Upper lobe of right lung (tissue), 1 donor: ENCODE data around the gene INSC. TPM values are rescaled to one million over a fixed set of nuclear protein-coding genes. Genes with fewer than 3 reads are reported as not detected.

ENCODE experiments used
- ATAC-seq: fragments of 200-7000 bp; cut with Tn5 transposase; one replicate; pipeline ENCODE4 v1.9.1; 2020; ENCODE audit warnings: mild to moderate bottlenecking, moderate library complexity
- DNase-seq: peaks from one replicate; pipeline ENCODE4 v3.0.0-alpha.2; 2020
- H3K27ac ChIP-seq: fragments of 200-600 bp; one replicate; pipeline ENCODE4 v1.8.0; 2022
- H3K27me3 ChIP-seq: fragments of 200-600 bp; one replicate; pipeline ENCODE4 v1.8.0; 2022; ENCODE audit warnings: mild to moderate bottlenecking
- H3K36me3 ChIP-seq: fragments of 200-600 bp; one replicate; pipeline ENCODE4 v1.8.0; 2022
- H3K4me1 ChIP-seq: fragments of 200-600 bp; one replicate; pipeline ENCODE4 v1.8.0; 2022
- H3K4me3 ChIP-seq: fragments of 200-600 bp; one replicate; pipeline ENCODE4 v1.8.0; 2022; ENCODE audit warnings: mild to moderate bottlenecking
- H3K9me3 ChIP-seq: fragments of 200-600 bp; one replicate; pipeline ENCODE4 v1.8.0; 2022
- CTCF ChIP-seq: fragments of 200-600 bp; IDR thresholded peaks from one replicate; pipeline ENCODE4 v1.8.0; 2022; ENCODE audit warnings: antibody characterized with exemption
- intact Hi-C: fragments of 100-400 bp; cut with DNase I; formaldehyde crosslinking; loops from one replicate; pipeline ENCODE4 v1.11.0; 2022
- total RNA-seq: library from RNA; stranded (reverse); fragmentation: NEBNext Ultra II Directional; extraction: Animal tissue kit (Norgen Biotek cat#: 25700); gene quantifications from one replicate; pipeline ENCODE4 v1.2.1, GENCODE V29; 2021
- donor health status: DM: no; HTN: yes; CAD: no; lungs with severe emphysema.

Gene INSC
- total RNA-seq, 1 donor from 2014 or later: 0.96 TPM

GRCh38 chr11:15112131-15112541 is 2.6 kb upstream of the INSC start:
- no peak for TF ChIP-seq CTCF
- Histone ChIP-seq H3K9me3 (no peaks in the 10 kb centered on the region), H3K4me1 (no peaks in the 10 kb centered on the region), H3K27me3 (peaks cover 20% of the 10 kb centered on the region), H3K36me3 (no peaks in the 10 kb centered on the region), H3K4me3 (no peak overlapping the region), H3K27ac (no peak overlapping the region)
- intact Hi-C loops: no loop called here
- ATAC-seq: no peak
- DNase-seq: no peak

- Histone ChIP-seq H3K9me3 (no peaks in the 10 kb centered on the region), H3K4me3 (no peak overlapping the region), H3K27ac (no peak overlapping the region), H3K36me3 (no peaks in the 10 kb centered on the region), H3K4me1 (no peaks in the 10 kb centered on the region), H3K27me3 (peaks cover 20% of the 10 kb centered on the region)
- ATAC-seq (no peak), DNase-seq (no peak)
- intact Hi-C loops: no loop called here
- no peak for TF ChIP-seq CTCF
Observed at GRCh38 chr11:15113381-15113780, 1.3 kb upstream of the INSC start.

- no peak for TF ChIP-seq CTCF
- Histone ChIP-seq H3K4me3 (no peak overlapping the region), H3K27me3 (peaks cover 20% of the 10 kb centered on the region), H3K27ac (no peak overlapping the region), H3K4me1 (no peaks in the 10 kb centered on the region), H3K9me3 (no peaks in the 10 kb centered on the region), H3K36me3 (no peaks in the 10 kb centered on the region)
- intact Hi-C loops: no loop called here
- ATAC-seq (no peak), DNase-seq (no peak)
Observed at GRCh38 chr11:15115686-15116085, 963 bp downstream of the INSC start.

GRCh38 chr11:15117751-15118150 is 3.0 kb downstream of the INSC start:
- H3K4me1 ChIP-seq: no peaks in the 10 kb centered on the region
- H3K27ac ChIP-seq: no peak overlapping the region
- intact Hi-C loops: no loop called here
- no peak for ATAC-seq
- H3K9me3 ChIP-seq: no peaks in the 10 kb centered on the region
- no peak for TF ChIP-seq CTCF
- no peak for DNase-seq
- no peaks in the 10 kb centered on the region for H3K36me3 ChIP-seq
- H3K4me3 ChIP-seq: no peak overlapping the region
- H3K27me3 ChIP-seq: peaks cover 20% of the 10 kb centered on the region

- no peaks in the 10 kb centered on the region for H3K36me3 ChIP-seq
- no peak overlapping the region for H3K4me3 ChIP-seq
- no peak for TF ChIP-seq CTCF
- intact Hi-C loops: no loop called here
- H3K27ac ChIP-seq: no peak overlapping the region
- peaks cover 20% of the 10 kb centered on the region for H3K27me3 ChIP-seq
- ATAC-seq (no peak), DNase-seq (no peak)
- H3K9me3 ChIP-seq: no peaks in the 10 kb centered on the region
- H3K4me1 ChIP-seq: no peaks in the 10 kb centered on the region
Observed at GRCh38 chr11:15118431-15118830, 3.7 kb downstream of the INSC start.

GRCh38 chr11:15119352-15119751 is 4.6 kb downstream of the INSC start:
- ATAC-seq: no peak
- no peak for TF ChIP-seq CTCF

More at GRCh38 chr11:15119352-15119751, 4.6 kb downstream of the INSC start:
- Histone ChIP-seq H3K36me3 (no peaks in the 10 kb centered on the region), H3K4me3 (no peak overlapping the region), H3K27me3 (peaks cover 19% of the 10 kb centered on the region), H3K9me3 (no peaks in the 10 kb centered on the region), H3K27ac (no peak overlapping the region), H3K4me1 (no peaks in the 10 kb centered on the region)
- no peak for DNase-seq
- intact Hi-C loops: no loop called here
